ENCODE data around the gene KCNN3.

KCNN3 gene

GRCh38 chr1:154749078-154749760, 120.9 kb downstream of the KCNN3 start:
- DNase-seq, result peak; percentile 62
- in situ Hi-C loops (cut with HindIII; ENCODE audit: low pct_ligation_motif_present, low pct_unique_long_range_greater_than_20kb, low sequenced_read_pairs), result no loop called here

GRCh38 chr1:154748405-154748775, 121.7 kb downstream of the KCNN3 start:
- in situ Hi-C loops (cut with HindIII; ENCODE audit: low pct_ligation_motif_present, low pct_unique_long_range_greater_than_20kb, low sequenced_read_pairs), result no loop called here

GRCh38 chr1:154747740-154748404, 122.2 kb downstream of the KCNN3 start:
- DNase-seq, result no peak
- in situ Hi-C loops (cut with HindIII; ENCODE audit: low pct_ligation_motif_present, low pct_unique_long_range_greater_than_20kb, low sequenced_read_pairs), result no loop called here

More at GRCh38 chr1:154748405-154748775, 121.7 kb downstream of the KCNN3 start:
- no peak for DNase-seq

DNA sequence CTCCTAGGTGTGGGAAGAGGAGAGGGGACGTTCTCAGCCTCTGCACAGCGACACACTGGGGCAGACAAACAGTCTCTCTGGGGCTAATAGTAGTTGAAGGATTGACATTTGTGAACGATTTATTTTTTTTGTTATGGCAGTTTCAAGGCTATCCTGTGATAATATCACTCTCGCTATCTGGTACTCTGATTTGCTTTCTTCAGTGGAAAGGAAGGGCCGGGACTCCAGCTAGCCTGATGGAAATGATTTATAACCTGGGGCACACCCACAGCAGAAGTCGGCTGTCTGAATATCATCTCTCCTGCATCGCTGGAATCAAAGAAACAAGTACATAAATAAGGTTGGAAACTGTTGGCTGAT, 122.7 kb downstream of the KCNN3 start:
- no peak for DNase-seq
- in situ Hi-C loops (cut with HindIII; ENCODE audit: low pct_ligation_motif_present, low pct_unique_long_range_greater_than_20kb, low sequenced_read_pairs), result no loop called here

DNA sequence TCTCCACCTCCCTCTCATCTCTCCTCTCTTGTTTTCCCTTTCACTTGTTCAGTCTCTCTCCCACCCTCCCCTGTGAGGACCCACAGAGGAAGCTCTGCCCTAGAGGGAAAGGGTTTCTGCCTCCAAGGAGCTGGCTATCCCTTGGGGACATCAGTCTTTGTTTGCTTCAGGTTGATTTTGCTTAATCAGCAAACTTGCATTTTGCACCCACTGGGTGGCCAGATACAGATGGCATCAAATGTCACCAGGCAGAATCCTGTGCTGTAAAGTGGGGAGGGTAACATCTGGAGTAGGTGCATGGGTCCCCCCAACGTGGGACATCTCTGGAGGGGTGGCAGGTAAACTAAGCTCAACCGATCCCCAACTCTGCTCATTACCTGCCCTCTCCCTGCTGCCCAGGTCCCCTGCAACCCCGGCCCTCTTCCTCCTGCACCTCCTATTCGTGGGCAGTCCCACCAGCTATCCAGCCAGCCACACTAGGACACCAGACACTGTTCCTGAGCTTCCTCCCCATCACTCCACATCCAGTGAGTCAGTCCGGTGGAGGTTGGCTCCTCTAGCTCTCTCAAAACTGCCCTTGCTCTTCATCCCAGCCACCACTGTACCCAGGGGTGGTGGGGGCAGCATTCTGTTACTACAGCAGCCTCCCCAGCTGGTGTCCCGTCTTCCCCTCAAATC, 123.3 kb downstream of the KCNN3 start:
- no peak for DNase-seq
- in situ Hi-C loops (cut with HindIII; ENCODE audit: low pct_ligation_motif_present, low pct_unique_long_range_greater_than_20kb, low sequenced_read_pairs), result no loop called here

DNA sequence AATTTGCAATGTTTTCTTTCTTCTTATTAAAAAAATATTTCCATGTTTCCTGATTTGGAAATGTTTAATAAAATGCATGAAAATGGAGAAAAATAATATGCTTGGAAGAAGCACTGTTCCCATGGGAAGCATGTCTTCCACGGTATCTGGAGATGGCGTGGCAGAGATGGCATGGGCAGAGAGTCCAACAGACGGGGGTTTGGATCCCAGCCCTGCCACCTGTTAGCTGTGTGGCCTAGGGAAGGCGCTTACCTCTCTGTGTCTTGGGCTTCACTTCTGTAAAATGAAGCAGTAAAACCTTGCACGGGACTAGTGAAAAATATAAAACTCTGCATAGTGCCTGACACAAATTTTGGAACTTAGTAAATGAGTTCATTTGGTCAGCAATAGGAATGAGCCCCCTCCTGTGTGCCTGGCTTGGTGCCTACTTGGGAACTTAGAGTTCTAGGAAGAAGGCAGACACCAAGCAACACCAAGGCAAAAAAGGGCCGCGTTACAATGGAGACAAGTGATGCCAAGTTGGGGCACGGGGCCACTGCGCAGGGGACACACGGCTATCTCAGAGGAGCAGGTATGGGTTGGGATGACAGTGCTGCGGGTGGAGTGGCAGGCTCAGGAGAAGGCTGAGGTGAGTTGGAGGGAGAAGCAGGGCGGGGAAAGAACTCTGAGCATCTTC, 124.2 kb downstream of the KCNN3 start:
- DNase-seq, result no peak
- in situ Hi-C loops (cut with HindIII; ENCODE audit: low pct_ligation_motif_present, low pct_unique_long_range_greater_than_20kb, low sequenced_read_pairs), result no loop called here

- in situ Hi-C loops (cut with HindIII; ENCODE audit: low pct_ligation_motif_present, low pct_unique_long_range_greater_than_20kb, low sequenced_read_pairs), result no loop called here
- no peak for DNase-seq
These were observed 124.8 kb downstream of the KCNN3 start for GRCh38 chr1:154745286-154745731.

- no peak for DNase-seq
- in situ Hi-C loops (cut with HindIII; ENCODE audit: low pct_ligation_motif_present, low pct_unique_long_range_greater_than_20kb, low sequenced_read_pairs), result no loop called here
These were observed 125.6 kb downstream of the KCNN3 start for GRCh38 chr1:154744352-154745035.

DNA sequence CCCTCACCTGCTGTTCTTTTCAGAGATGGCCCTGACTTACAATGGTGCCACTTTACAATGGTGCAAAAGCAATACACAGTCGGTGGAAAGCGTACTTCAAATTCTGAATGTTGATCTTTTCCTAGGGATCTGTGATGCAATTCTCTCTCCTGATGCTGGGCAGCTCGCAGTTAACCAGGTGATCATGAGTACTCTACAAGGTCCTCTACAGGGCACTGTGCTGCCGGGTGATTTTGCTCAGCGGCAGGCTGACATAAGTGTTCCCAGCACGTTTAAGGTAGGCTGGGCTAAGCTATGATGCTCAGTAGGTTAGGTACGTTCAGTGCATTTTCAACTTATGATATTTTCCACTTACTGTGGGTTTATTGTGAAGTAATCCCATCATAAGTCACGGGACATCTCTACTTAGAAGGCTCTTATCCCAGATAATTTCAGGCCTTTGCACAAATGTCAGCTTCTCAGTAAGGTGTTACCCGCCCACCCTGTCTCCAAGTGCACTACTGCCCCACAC, 126.5 kb downstream of the KCNN3 start:
- in situ Hi-C loops (cut with HindIII; ENCODE audit: low pct_ligation_motif_present, low pct_unique_long_range_greater_than_20kb, low sequenced_read_pairs), result no loop called here
- no peak for DNase-seq

DNA sequence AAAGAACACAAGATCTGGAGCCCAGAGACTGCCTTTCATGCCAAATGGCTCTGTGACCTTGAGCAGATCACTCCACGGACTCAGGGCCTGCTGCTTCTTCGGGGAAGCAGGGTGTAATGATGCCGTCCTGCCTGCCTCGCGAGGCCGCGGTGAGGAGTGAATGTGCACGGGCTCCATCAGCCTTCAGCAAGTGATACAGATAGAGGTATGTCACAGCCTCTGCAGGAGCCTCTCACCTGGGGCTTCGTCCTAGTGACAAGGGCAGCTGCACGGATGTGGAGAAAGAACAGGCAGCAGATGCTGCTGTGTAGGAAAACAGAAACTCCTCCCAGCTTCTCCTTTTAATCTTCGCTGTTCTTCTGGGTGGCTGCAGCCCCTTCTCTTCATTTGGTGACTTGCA, 127.5 kb downstream of the KCNN3 start:
- in situ Hi-C loops (cut with HindIII; ENCODE audit: low pct_ligation_motif_present, low pct_unique_long_range_greater_than_20kb, low sequenced_read_pairs), result no loop called here
- DNase-seq, result no peak

DNA sequence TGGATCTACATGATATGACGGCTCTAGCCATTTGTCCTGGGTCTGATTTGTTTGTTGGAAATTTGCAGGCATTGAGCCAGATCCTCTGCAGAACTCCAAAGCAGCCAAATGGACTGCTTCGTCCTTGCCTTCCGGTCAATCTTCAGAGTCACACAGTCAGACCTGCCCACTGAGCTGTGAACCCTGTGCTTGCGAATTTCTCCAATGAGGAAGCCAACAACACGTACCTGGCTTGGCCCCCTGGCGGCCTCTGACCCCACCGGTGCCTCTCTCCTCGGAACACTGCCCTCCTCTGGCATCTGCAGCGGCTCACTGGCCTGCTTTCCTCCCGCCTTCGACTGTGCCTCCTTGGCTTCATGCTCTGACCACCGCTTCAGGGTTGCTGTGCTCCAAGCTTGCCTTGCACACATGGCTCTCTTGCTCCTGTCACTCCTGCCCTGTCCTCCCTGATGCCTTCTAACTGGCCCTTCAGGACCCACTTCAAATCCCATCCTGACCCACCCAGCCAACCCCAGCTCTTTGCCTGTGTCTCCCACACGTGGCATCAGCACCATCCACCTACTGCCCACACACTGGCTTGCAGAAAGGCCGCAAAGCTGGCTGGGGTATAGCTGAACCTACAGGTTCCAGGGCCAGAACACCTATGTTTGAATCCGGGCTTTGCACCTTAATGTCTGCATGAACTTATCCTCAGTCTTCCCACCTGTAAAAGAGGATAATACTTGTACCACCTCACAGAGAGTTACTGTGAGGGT, 128.2 kb downstream of the KCNN3 start:
- in situ Hi-C loops (cut with HindIII; ENCODE audit: low pct_ligation_motif_present, low pct_unique_long_range_greater_than_20kb, low sequenced_read_pairs), result no loop called here
- no peak for DNase-seq

DNA sequence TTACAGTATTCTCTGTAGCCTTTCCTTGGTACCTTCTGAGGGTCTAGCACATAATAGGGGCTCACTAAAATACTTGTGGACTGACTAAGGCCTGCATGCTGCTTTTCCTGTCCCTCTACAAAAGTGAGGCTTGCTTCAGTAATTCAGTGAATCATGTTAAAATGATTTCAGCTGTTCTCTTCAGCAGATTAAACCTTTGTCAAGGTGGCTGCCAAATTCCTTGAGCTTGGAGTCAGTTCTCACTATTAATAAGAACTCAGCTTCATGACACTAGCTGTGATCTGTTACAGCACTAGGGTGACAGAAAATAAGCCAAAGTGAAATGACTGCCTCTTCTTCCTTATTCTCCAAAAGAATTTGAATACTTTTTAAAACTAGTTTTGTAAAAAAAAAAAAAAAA, 128.8 kb downstream of the KCNN3 start:
- in situ Hi-C loops (cut with HindIII; ENCODE audit: low pct_ligation_motif_present, low pct_unique_long_range_greater_than_20kb, low sequenced_read_pairs), result no loop called here

GRCh38 chr1:154739654-154740053, 130.4 kb downstream of the KCNN3 start:
- DNase-seq, result no peak
- in situ Hi-C loops (cut with HindIII; ENCODE audit: low pct_ligation_motif_present, low pct_unique_long_range_greater_than_20kb, low sequenced_read_pairs), result no loop called here

More for the DNA sequence above, 128.8 kb downstream of the KCNN3 start:
- DNase-seq, result no peak

- in situ Hi-C loops (cut with HindIII; ENCODE audit: low pct_ligation_motif_present, low pct_unique_long_range_greater_than_20kb, low sequenced_read_pairs), result no loop called here
- no peak for DNase-seq
These were observed 133.2 kb downstream of the KCNN3 start for GRCh38 chr1:154736841-154737240.

GRCh38 chr1:154735804-154736168, 134.3 kb downstream of the KCNN3 start:
- no peak for DNase-seq
- in situ Hi-C loops (cut with HindIII; ENCODE audit: low pct_ligation_motif_present, low pct_unique_long_range_greater_than_20kb, low sequenced_read_pairs), result no loop called here

- in situ Hi-C loops (cut with HindIII; ENCODE audit: low pct_ligation_motif_present, low pct_unique_long_range_greater_than_20kb, low sequenced_read_pairs), result no loop called here
- no peak for DNase-seq
These were observed 134.8 kb downstream of the KCNN3 start for GRCh38 chr1:154735061-154735803.

DNA sequence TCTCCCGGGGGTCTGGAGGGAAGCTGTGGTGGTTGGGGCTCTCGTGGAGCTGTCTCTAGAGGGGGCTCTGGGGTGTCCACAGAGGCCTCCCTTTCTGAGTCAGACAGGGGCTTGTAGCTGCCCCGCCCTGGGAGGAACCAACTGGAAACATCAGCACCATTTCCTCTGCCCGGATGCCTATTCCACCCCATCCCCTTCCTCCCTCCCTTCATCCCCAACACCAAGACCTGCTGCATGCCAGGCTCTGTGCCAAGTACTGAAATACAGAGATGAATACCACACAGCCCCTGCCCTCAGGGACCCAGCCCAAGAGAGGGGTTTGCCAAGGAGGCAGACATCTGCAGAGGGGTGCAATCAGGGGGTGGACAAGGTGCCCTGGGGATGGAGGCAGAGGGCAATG, 136.5 kb downstream of the KCNN3 start:
- no peak for DNase-seq
- in situ Hi-C loops (cut with HindIII; ENCODE audit: low pct_ligation_motif_present, low pct_unique_long_range_greater_than_20kb, low sequenced_read_pairs), result no loop called here
